Mucosa of stomach (tissue), 1 donor: ENCODE results near the gene CAV2.
"Not testable (repeated sequence)": the region's sequence is repeated elsewhere in the genome, so short reads cannot be mapped to it uniquely, and the experiment has no call there.

ENCODE experiments used
- H3K27me3 ChIP-seq: one replicate; pipeline ENCODE4 v1.7.0; 2013; ENCODE audit warnings: mild to moderate bottlenecking, low read length; ENCODE audit not compliant: control insufficient read depth, insufficient read depth
- H3K36me3 ChIP-seq: one replicate; pipeline ENCODE4 v1.7.0; 2013; ENCODE audit warnings: low read length; ENCODE audit not compliant: control insufficient read depth, insufficient read depth
- H3K4me1 ChIP-seq: one replicate; pipeline ENCODE4 v1.7.0; 2013; ENCODE audit warnings: mild to moderate bottlenecking, low read length; ENCODE audit not compliant: control insufficient read depth, insufficient read depth
- H3K4me3 ChIP-seq: one replicate; pipeline ENCODE4 v1.7.0; 2013; ENCODE audit warnings: low read length
- H3K9ac ChIP-seq: one replicate; pipeline ENCODE4 v1.7.0; 2013; ENCODE audit warnings: mild to moderate bottlenecking, low read length, moderate library complexity
- H3K9me3 ChIP-seq: one replicate; pipeline ENCODE4 v1.7.0; 2013; ENCODE audit warnings: mild to moderate bottlenecking, low read length, moderate library complexity; ENCODE audit not compliant: control insufficient read depth
- donor health status: Pancreatic carcinoma.

Gene CAV2

GRCh38 chr7:116478834-116479233 is 20.7 kb upstream of the CAV2 start:
- no peaks in the 10 kb centered on the region for H3K4me1 ChIP-seq
- H3K36me3 ChIP-seq: no peaks in the 10 kb centered on the region
- no peaks in the 10 kb centered on the region for H3K27me3 ChIP-seq
- no peak overlapping the region for H3K9ac ChIP-seq
- no peak overlapping the region for H3K4me3 ChIP-seq
- H3K9me3 ChIP-seq: no peaks in the 10 kb centered on the region

DNA sequence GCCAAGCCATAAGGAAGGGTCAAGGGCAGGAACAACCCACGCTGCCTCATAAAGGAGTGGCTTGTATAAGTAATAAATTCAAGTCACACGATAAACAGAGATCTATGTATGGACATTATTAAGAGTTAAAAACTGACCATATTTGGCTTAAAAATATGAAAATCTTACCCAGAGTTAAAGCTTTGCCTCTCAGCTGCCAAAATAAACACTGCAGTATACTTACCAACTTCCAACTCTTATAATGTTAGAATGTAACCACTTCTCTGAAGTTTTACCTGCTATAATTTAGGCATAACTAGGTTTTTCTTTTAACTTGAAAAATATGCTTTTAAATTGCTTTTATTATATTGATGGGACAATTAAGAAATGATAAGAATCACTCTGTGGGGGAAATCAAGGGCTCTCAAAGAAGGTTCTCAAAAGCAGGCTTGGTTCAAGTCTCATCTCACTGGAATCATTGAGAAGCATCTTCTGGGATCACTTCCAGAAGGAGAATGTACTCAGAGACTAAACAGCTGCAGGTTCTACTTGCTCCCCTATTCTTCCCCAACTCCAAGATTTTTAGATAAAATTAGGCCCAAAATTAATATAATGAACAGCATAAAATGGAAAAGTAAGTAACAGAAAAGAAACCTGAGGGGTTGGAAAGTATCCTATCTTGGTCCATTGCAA is 16.1 kb upstream of the CAV2 start:
- no peaks in the 10 kb centered on the region for H3K9me3 ChIP-seq
- H3K36me3 ChIP-seq: no peaks in the 10 kb centered on the region
- no peaks in the 10 kb centered on the region for H3K4me1 ChIP-seq
- H3K4me3 ChIP-seq: no peak overlapping the region
- no peaks in the 10 kb centered on the region for H3K27me3 ChIP-seq
- H3K9ac ChIP-seq: no peak overlapping the region

GRCh38 chr7:116484389-116484788 is 15.1 kb upstream of the CAV2 start:
- not testable (repeated sequence) for H3K4me1 ChIP-seq

DNA sequence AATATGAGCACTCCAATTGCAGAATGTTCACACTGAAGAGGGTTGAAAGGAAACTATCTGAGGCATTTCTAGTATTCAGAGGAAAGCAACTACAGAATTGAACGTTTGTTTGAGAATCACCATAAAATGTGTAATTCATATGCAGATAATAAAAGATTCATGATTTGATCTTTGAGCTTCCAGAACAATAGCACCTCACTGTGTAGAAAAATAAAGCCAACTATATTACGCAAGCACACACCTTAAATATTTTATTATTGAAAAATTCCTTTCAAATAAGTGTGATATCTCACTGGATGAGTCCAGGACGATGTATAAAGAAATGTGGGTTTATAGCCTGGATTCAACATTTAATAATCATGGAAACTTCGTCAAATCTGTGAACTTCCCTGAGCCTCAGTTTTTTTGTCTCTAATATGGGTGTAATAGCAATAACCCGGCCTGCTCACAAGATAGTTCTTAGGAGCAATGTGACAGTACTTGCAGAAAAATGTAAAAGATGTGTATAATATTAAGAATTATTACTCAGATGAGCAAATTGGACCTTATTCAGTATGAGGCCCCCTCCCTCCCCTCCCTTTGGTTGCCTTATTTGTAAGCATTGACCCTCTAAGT is 11.5 kb upstream of the CAV2 start:
- Histone ChIP-seq H3K9me3 (no peaks in the 10 kb centered on the region), H3K4me1 (peaks cover 19% of the 10 kb centered on the region), H3K9ac (no peak overlapping the region), H3K4me3 (no peak overlapping the region), H3K27me3 (no peaks in the 10 kb centered on the region), H3K36me3 (no peaks in the 10 kb centered on the region)

More at GRCh38 chr7:116484389-116484788, 15.1 kb upstream of the CAV2 start:
- not testable (repeated sequence) for H3K27me3 ChIP-seq, H3K9me3 ChIP-seq, H3K9ac ChIP-seq, H3K4me3 ChIP-seq, H3K36me3 ChIP-seq

DNA sequence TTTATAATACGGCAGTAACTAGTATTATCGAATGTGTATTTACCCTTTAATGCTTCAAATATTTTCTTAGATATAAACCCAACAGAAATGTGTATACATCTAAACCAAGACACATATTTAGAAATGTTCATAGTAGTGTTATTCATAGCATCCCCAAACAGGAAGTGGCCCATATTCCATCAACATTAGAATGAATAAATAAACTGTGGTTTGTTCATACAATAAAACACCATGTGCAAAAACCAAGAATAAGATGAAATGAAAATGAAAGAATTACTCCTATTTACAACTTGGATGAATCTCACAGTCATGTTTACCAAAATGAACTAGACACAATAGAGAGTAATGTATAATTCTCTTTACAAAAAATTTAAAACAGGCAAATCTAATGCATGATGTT is 9.2 kb upstream of the CAV2 start:
- Histone ChIP-seq H3K36me3 (no peaks in the 10 kb centered on the region), H3K27me3 (no peaks in the 10 kb centered on the region), H3K4me1 (peaks cover 19% of the 10 kb centered on the region)

DNA sequence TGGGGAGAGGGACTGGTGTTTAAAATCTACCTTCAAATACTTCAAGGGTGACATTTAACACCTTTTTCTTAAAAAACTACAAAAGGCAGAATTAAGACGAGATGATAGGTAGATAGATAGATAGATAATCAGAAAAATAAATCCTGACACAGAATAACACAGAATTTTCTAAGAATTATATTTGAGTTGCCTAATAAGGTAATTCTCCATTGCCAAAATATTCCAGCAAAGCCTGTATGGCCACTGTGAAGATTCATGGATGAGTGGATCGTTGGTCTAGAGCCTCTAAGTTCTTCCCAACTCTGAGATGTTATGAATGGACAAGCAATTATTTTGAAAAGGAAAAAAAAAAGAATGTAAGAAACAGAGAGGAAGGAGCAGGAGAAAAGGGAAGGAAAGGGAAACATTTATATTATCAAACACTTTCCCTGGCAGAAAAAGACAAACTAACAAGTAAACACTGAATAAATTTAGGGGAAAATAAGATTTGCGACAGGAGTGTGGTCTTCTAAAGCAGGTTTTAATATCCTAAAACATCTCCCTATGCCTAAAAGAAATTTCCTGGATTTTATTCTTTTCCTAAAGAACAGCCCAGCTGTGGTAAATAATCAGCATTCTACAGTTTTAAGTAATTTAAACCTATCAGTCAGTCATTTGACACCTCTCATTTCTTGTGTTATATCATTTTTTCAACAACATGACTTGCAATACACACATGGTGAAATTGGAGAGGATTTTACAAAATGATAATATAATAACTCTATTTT is 7.5 kb upstream of the CAV2 start:
- H3K27me3 ChIP-seq: no peaks in the 10 kb centered on the region
- no peaks in the 10 kb centered on the region for H3K36me3 ChIP-seq
- no peaks in the 10 kb centered on the region for H3K9me3 ChIP-seq
- peaks cover 19% of the 10 kb centered on the region for H3K4me1 ChIP-seq
- H3K9ac ChIP-seq: no peak overlapping the region
- H3K4me3 ChIP-seq: no peak overlapping the region

More for the DNA sequence above, 9.2 kb upstream of the CAV2 start:
- Histone ChIP-seq H3K4me3 (no peak overlapping the region), H3K9ac (no peak overlapping the region), H3K9me3 (no peaks in the 10 kb centered on the region)

- no peaks in the 10 kb centered on the region for H3K36me3 ChIP-seq
- H3K9ac ChIP-seq: no peak overlapping the region
- H3K9me3 ChIP-seq: no peaks in the 10 kb centered on the region
- no peak overlapping the region for H3K4me3 ChIP-seq
- H3K27me3 ChIP-seq: no peaks in the 10 kb centered on the region
- H3K4me1 ChIP-seq: peaks cover 19% of the 10 kb centered on the region
Measured at GRCh38 chr7:116492654-116493109, 6.9 kb upstream of the CAV2 start.

DNA sequence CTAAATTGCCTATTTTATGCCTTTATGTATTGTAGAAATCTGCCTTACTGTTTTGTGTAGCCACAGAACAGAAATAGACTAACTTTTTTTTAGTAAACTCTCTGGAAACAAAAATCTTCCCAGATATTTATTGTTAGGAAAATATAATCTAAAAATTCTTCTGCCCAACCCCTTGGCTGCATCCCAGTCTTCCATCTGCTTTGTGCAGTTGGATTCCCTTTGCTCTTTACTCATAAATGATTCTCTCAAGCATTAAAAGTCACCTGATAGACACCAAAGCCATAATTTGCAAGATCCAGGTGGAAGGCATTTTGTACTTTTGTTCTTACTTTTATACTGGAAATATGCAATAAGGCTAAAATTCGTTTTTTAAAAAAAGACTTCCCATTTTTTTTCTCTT is 6.1 kb upstream of the CAV2 start:
- no peak overlapping the region for H3K4me3 ChIP-seq
- no peaks in the 10 kb centered on the region for H3K36me3 ChIP-seq
- peaks cover 19% of the 10 kb centered on the region for H3K4me1 ChIP-seq
- no peak overlapping the region for H3K9ac ChIP-seq
- no peaks in the 10 kb centered on the region for H3K27me3 ChIP-seq
- no peaks in the 10 kb centered on the region for H3K9me3 ChIP-seq

- Histone ChIP-seq H3K9me3 (no peaks in the 10 kb centered on the region), H3K4me3 (no peak overlapping the region), H3K27me3 (peaks cover 6% of the 10 kb centered on the region), H3K36me3 (no peaks in the 10 kb centered on the region), H3K9ac (no peak overlapping the region), H3K4me1 (peaks cover 24% of the 10 kb centered on the region)
Measured at GRCh38 chr7:116494472-116494871, 5.1 kb upstream of the CAV2 start.

DNA sequence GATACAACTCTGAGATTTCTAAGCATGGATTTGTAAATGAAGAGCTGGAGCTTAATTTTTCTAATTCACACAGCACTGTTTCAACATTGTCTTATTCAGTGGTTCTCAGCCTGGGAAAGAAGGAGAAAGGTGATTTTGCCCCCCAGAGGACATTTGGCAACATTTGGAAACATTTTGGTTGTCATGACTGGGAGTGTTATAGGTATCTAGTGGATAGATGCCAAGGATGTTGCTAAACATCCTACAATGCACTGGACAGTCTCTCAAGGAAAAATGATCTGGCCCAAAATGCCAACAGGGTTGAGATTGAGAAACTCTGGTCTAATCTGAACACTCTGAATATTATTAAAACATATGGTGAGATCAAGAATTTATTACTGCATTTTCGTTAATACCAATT is 3.8 kb upstream of the CAV2 start:
- Histone ChIP-seq H3K36me3 (no peaks in the 10 kb centered on the region), H3K9ac (no peak overlapping the region), H3K27me3 (peaks cover 17% of the 10 kb centered on the region), H3K4me1 (peaks cover 29% of the 10 kb centered on the region), H3K9me3 (no peaks in the 10 kb centered on the region), H3K4me3 (no peak overlapping the region)

GRCh38 chr7:116496653-116497052 is 2.9 kb upstream of the CAV2 start:
- H3K36me3 ChIP-seq: no peaks in the 10 kb centered on the region
- H3K9ac ChIP-seq: no peak overlapping the region
- H3K4me3 ChIP-seq: no peak overlapping the region
- H3K4me1 ChIP-seq: peaks cover 29% of the 10 kb centered on the region
- H3K27me3 ChIP-seq: peaks cover 18% of the 10 kb centered on the region
- no peaks in the 10 kb centered on the region for H3K9me3 ChIP-seq

GRCh38 chr7:116497708-116498107 is 1.8 kb upstream of the CAV2 start:
- Histone ChIP-seq H3K4me1 (peaks cover 29% of the 10 kb centered on the region), H3K4me3 (no peak overlapping the region), H3K27me3 (peaks cover 18% of the 10 kb centered on the region), H3K9ac (no peak overlapping the region), H3K9me3 (no peaks in the 10 kb centered on the region), H3K36me3 (no peaks in the 10 kb centered on the region)
